Activated CD4-positive, alpha-beta T cell treated with anti-CD3 and anti-CD28 coated beads for 36 hours (primary cell): Measurements from ENCODE around the gene DNAH10. TPM values are rescaled to one million over a fixed set of nuclear protein-coding genes. Genes with fewer than 3 reads are reported as not detected.

ENCODE experiments used
- ATAC-seq: fragments of 200-7000 bp; cut with Tn5 transposase; one replicate; pipeline ENCODE4 v1.10.0; 2021; ENCODE audit warnings: mild to moderate bottlenecking, moderate library complexity
- CTCF ChIA-PET: fragments of 350-600 bp; sonication (Branson Sonifier 250); formaldehyde crosslinking; loops from one replicate; lab custom pipeline; 2021; ENCODE audit warnings: antibody characterized with exemption; lab: Charles Lee
- POLR2A ChIA-PET: fragments of 350-600 bp; sonication (Branson Sonifier 250); formaldehyde crosslinking; loops from one replicate; lab custom pipeline; 2021; ENCODE audit warnings: antibody characterized with exemption, inconsistent platforms; lab: Charles Lee
- DNase-seq: peaks from one replicate; pipeline ENCODE4 v3.0.0-alpha.2; 2020
- H3K27ac Mint-ChIP-seq: one replicate; pipeline ENCODE4 v1.8.0; 2021; ENCODE audit warnings: mixed read lengths
- H3K27me3 Mint-ChIP-seq: one replicate; pipeline ENCODE4 v1.8.0; 2021; ENCODE audit warnings: mixed read lengths
- H3K36me3 Mint-ChIP-seq: one replicate; pipeline ENCODE4 v1.8.0; 2021; ENCODE audit warnings: low read depth, mixed read lengths
- H3K4me1 Mint-ChIP-seq: one replicate; pipeline ENCODE4 v1.8.0; 2021; ENCODE audit warnings: mixed read lengths
- H3K4me3 Mint-ChIP-seq: one replicate; pipeline ENCODE4 v1.8.0; 2021; ENCODE audit warnings: mild to moderate bottlenecking, moderate library complexity, mixed read lengths
- H3K9me3 Mint-ChIP-seq: one replicate; pipeline ENCODE4 v1.8.0; 2021; ENCODE audit warnings: low read depth, mixed read lengths
- intact Hi-C, 2 experiments: fragments of 100-400 bp; cut with DNase I in 1 of 2; cut with micrococcal nuclease in 1 of 2; formaldehyde crosslinking; loops; one replicate each; pipeline versions ENCODE4 v1.14.2 to v1.15.1; 2022 to 2024; cut with DNase I, micrococcal nuclease
- total RNA-seq, 2 experiments: library from RNA; stranded (reverse); gene quantifications; one replicate each; pipeline ENCODE4 v1.2.3, GENCODE V29; 2021

DNAH10 gene
- total RNA-seq, 2 experiments from 2014 or later, result 0.16 to 0.37 TPM

DNA sequence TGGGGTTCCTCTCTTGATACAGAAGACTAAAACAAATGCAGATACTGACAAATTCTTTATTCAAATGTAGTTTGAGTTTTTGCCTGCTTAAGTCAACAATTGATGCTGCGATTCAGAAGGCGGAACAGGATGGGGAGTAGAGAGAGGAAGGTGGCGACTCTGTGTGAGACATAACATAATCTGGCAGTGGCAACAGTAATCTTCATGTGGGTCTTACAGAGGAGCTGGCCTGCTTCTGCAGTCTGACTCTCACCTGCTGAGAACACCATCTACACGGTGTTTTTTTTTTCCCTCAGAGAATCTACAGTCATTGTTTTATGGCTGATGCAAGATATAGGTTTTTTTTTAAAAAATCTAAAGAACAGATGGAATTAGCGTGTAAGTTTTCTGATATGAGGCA is 200.4 kb downstream of the DNAH10 start:
- Mint-ChIP-seq H3K4me3 (no peak overlapping the region), H3K4me1 (no peaks in the 10 kb centered on the region), H3K9me3 (no peaks in the 10 kb centered on the region), H3K27me3 (no peaks in the 10 kb centered on the region), H3K27ac (no peak overlapping the region), H3K36me3 (no peaks in the 10 kb centered on the region)
- ChIA-PET POLR2A (interaction anchor here (0.5 to 0.6 kb wide), 2 partner anchors 22 to 27 kb away, joined by 3 to 4 read pairs; no protein-coding TSS in a partner anchor), CTCF (interaction anchor here (0.7 to 1.5 kb wide), 4 partner anchors 22 to 90 kb away, joined by 3 to 5 read pairs (median 4); no protein-coding TSS in a partner anchor)
- DNase-seq, result no peak
- ATAC-seq, result no peak
- intact Hi-C loops, result no loop called here

GRCh38 chr12:123963821-123964220 is 201.7 kb downstream of the DNAH10 start:
- intact Hi-C loops, result no loop called here
- no peaks in the 10 kb centered on the region for H3K36me3 Mint-ChIP-seq
- peaks cover 7% of the 10 kb centered on the region for H3K4me1 Mint-ChIP-seq
- ATAC-seq (no peak), DNase-seq (no peak)
- H3K27me3 Mint-ChIP-seq, result no peaks in the 10 kb centered on the region
- H3K9me3 Mint-ChIP-seq, result no peaks in the 10 kb centered on the region
- ChIA-PET CTCF (interaction anchor here (0.9 kb wide), 1 partner anchor 59 kb away, joined by 4 read pairs; no protein-coding TSS in a partner anchor), POLR2A (no interaction called here)
- H3K27ac Mint-ChIP-seq, result no peak overlapping the region
- H3K4me3 Mint-ChIP-seq, result no peak overlapping the region

- Mint-ChIP-seq H3K4me3 (no peak overlapping the region), H3K9me3 (no peaks in the 10 kb centered on the region), H3K36me3 (no peaks in the 10 kb centered on the region), H3K27me3 (no peaks in the 10 kb centered on the region), H3K4me1 (peaks cover 19% of the 10 kb centered on the region), H3K27ac (no peak overlapping the region)
- ATAC-seq (no peak), DNase-seq (no peak)
- intact Hi-C loops, result no loop called here
- ChIA-PET CTCF (no interaction called here), POLR2A (no interaction called here)
Observed at GRCh38 chr12:123965382-123965781, 203.3 kb downstream of the DNAH10 start.

- ChIA-PET POLR2A (no interaction called here), CTCF (interaction anchor here (0.7 to 0.9 kb wide), 2 partner anchors 53 to 70 kb away, joined by 3 read pairs; no protein-coding TSS in a partner anchor)
- DNase-seq (no peak), ATAC-seq (no peak)
- Mint-ChIP-seq H3K4me3 (no peak overlapping the region), H3K36me3 (no peaks in the 10 kb centered on the region), H3K27me3 (no peaks in the 10 kb centered on the region), H3K27ac (no peak overlapping the region), H3K4me1 (peaks cover 29% of the 10 kb centered on the region), H3K9me3 (no peaks in the 10 kb centered on the region)
- intact Hi-C loops, result no loop called here
Observed at GRCh38 chr12:123966596-123966995, 204.5 kb downstream of the DNAH10 start.

GRCh38 chr12:123967121-123967586 is 205.1 kb downstream of the DNAH10 start:
- no peak overlapping the region for H3K4me3 Mint-ChIP-seq
- ATAC-seq, result no peak
- no peak for DNase-seq
- no peaks in the 10 kb centered on the region for H3K36me3 Mint-ChIP-seq
- H3K9me3 Mint-ChIP-seq, result no peaks in the 10 kb centered on the region
- intact Hi-C loops, result no loop called here
- H3K27ac Mint-ChIP-seq, result no peak overlapping the region
- H3K4me1 Mint-ChIP-seq, result peaks cover 30% of the 10 kb centered on the region
- CTCF ChIA-PET, result interaction anchor here (0.9 kb wide), 1 partner anchor 69 kb away, joined by 3 read pairs; no protein-coding TSS in a partner anchor
- POLR2A ChIA-PET, result no interaction called here
- no peaks in the 10 kb centered on the region for H3K27me3 Mint-ChIP-seq

DNA sequence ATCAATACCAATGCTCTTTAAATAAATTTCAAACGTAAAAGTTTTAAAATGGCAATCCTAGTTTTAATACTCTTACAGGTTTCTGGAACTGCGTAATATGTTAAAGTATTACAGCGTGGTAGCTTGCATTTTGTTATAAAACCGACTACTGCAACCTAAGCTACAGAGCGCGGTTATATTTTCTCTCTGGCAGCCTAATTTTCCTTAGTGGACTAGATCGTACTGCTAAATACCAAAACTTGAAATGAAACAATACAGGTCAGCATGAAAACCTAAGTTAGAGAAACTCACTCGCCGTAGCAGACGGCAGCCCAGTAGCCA is 209.3 kb downstream of the DNAH10 start:
- ATAC-seq, result no peak
- intact Hi-C loops, result loop anchor here (5.0 kb wide), 3 partner anchors 34 to 739 kb away; partner anchors contain the start of genes MPHOSPH9 (in 1 of the 2), MTRFR (in 1 of the 2) and SNRNP35 (in 1 of the 2)
- Mint-ChIP-seq H3K27ac (peak overlapping the region; percentile 89), H3K4me1 (peaks cover 48% of the 10 kb centered on the region), H3K27me3 (no peaks in the 10 kb centered on the region), H3K9me3 (no peaks in the 10 kb centered on the region), H3K36me3 (peaks cover 11% of the 10 kb centered on the region), H3K4me3 (peak overlapping the region; percentile 87)
- no peak for DNase-seq
- POLR2A ChIA-PET, result interaction anchor here (0.7 kb wide), 1 partner anchor 13 kb away, joined by 3 read pairs; no protein-coding TSS in a partner anchor
- CTCF ChIA-PET, result interaction anchor here (0.9 to 1.2 kb wide), 3 partner anchors 11 to 66 kb away, joined by 4 to 10 read pairs (median 5); no protein-coding TSS in a partner anchor

DNA sequence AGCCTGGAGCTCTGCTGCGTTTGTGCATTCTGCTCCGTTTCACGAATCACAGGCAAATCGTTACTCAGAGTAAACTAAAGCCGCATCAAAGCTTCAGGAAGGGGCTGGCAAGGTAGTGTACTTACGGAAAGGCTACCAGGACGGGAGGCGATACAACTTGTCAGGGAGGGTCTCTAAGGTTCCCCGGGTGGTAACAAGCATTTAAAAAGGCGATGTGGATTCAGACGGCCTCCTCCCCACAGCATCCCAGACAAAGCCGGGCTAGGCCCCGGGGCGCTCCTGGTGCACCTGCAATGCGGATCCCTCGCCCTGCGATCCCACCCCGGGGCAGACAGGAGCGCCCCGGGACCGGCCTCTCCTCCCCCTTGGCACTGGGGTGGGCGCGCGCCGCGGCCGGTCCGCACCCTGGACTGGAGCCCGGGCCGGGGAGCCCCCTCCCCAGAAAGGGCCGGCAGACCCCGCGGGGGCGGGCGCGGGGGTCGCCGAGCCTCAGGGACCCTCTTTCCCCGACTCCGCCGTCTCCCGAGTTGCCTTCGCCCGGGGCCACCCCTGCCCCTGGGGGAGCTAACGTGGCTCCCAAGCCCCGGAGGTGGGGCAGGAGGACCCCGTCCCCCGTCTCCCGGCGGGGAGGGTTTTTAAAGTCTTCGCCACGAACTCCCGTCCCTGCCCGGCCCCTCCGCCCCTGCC is 209.8 kb downstream of the DNAH10 start:
- H3K4me1 Mint-ChIP-seq, result peaks cover 48% of the 10 kb centered on the region
- intact Hi-C loops, result loop anchor here (1.0 to 5.0 kb wide), 13 partner anchors 35 to 1093 kb away; partner anchors contain the start of genes AACS (in 1 of the 2), ATP6V0A2 (in 1 of the 2), MPHOSPH9 (in 1 of the 2) and MTRFR (in 1 of the 2)
- H3K9me3 Mint-ChIP-seq, result no peaks in the 10 kb centered on the region
- H3K36me3 Mint-ChIP-seq, result peaks cover 11% of the 10 kb centered on the region
- ChIA-PET CTCF (interaction anchor here (0.9 to 1.2 kb wide), 3 partner anchors 12 to 67 kb away, joined by 4 to 10 read pairs (median 5); no protein-coding TSS in a partner anchor), POLR2A (interaction anchor here (0.7 kb wide), 1 partner anchor 13 kb away, joined by 3 read pairs; no protein-coding TSS in a partner anchor)
- DNase-seq (peak; percentile 63), ATAC-seq (peak; percentile 23)
- H3K4me3 Mint-ChIP-seq, result peak overlapping the region; percentile 87
- H3K27me3 Mint-ChIP-seq, result no peaks in the 10 kb centered on the region
- H3K27ac Mint-ChIP-seq, result peak overlapping the region; percentile 89

GRCh38 chr12:123972457-123973401 is 210.6 kb downstream of the DNAH10 start, which contains the start of the genes CCDC92 and ZNF664:
Gene CCDC92 (minus strand): TSS chr12:123972831. CDS start chr12:123944305, 28,526 bp downstream.
Gene ZNF664 (plus strand): TSS chr12:123973215. CDS start chr12:124012145, 38,930 bp downstream.
- Mint-ChIP-seq H3K27me3 (no peaks in the 10 kb centered on the region), H3K9me3 (no peaks in the 10 kb centered on the region), H3K27ac (peak within 1 kb of the TSS; percentile 89), H3K36me3 (peaks cover 11% of the 10 kb centered on the region), H3K4me1 (peaks cover 48% of the 10 kb centered on the region), H3K4me3 (peak within 1 kb of the TSS; percentile 87)
- CTCF ChIA-PET, result no interaction called here
- POLR2A ChIA-PET, result no interaction called here
- intact Hi-C loops, result loop anchor here (1.0 to 5.0 kb wide), 14 partner anchors 35 to 1093 kb away; partner anchors contain the start of genes AACS (in 1 of the 2), ATP6V0A2 (in 1 of the 2), EIF2B1 (in 1 of the 2) and GTF2H3 (in 1 of the 2)
- peak; percentile 87 for ATAC-seq
- DNase-seq, result peak; percentile 98

GRCh38 chr12:123973552-123974341 is 211.6 kb downstream of the DNAH10 start:
- DNase-seq (peak; percentile 48), ATAC-seq (no peak)
- intact Hi-C loops, result loop anchor here (1.0 to 5.0 kb wide), 9 partner anchors 36 to 943 kb away; partner anchors contain the start of genes EIF2B1 (in 1 of the 2), GTF2H3 (in 1 of the 2), MPHOSPH9 (in 1 of the 2) and MTRFR (in 1 of the 2)
- ChIA-PET CTCF (interaction anchor here (0.8 to 1.4 kb wide), 2 partner anchors 10 to 134 kb away, joined by 3 read pairs; no protein-coding TSS in a partner anchor), POLR2A (no interaction called here)
- Mint-ChIP-seq H3K9me3 (no peaks in the 10 kb centered on the region), H3K36me3 (peaks cover 11% of the 10 kb centered on the region), H3K4me1 (peaks cover 42% of the 10 kb centered on the region), H3K4me3 (peak overlapping the region; percentile 86), H3K27ac (peak overlapping the region; percentile 66), H3K27me3 (no peaks in the 10 kb centered on the region)
